CD4-positive, alpha-beta T cell treated with Interferon alpha-2 for 1 hour (primary cell): Measurements from ENCODE around the gene THEM5.
"Not testable (repeated sequence)": the region's sequence is repeated elsewhere in the genome, so short reads cannot be mapped to it uniquely, and the experiment has no call there.

Experiments used
- DNase-seq, 2 donors: peaks; one replicate each; pipeline ENCODE4 v3.0.0-alpha.2; 2020 to 2022

THEM5 gene

GRCh38 chr1:151867321-151867720 is 13.8 kb upstream of the THEM5 start:
- DNase-seq: no peak

GRCh38 chr1:151864411-151864810 is 10.9 kb upstream of the THEM5 start:
- no peak for DNase-seq

- DNase-seq: no peak
Observed at GRCh38 chr1:151862604-151863003, 9.1 kb upstream of the THEM5 start.

- no peak for DNase-seq
Observed at GRCh38 chr1:151860504-151861187, 7.1 kb upstream of the THEM5 start.

- DNase-seq: no peak
Observed at GRCh38 chr1:151859891-151860293, 6.4 kb upstream of the THEM5 start.

GRCh38 chr1:151858886-151859665 is 5.6 kb upstream of the THEM5 start:
- DNase-seq: no peak

GRCh38 chr1:151858030-151858746 is 4.7 kb upstream of the THEM5 start:
- no peak for DNase-seq

GRCh38 chr1:151855933-151856332 is 2.4 kb upstream of the THEM5 start:
- no peak for DNase-seq

GRCh38 chr1:151855516-151855915 is 2.0 kb upstream of the THEM5 start:
- not testable (repeated sequence) for DNase-seq

GRCh38 chr1:151854658-151855057 is 1.1 kb upstream of the THEM5 start:
- DNase-seq: no peak

GRCh38 chr1:151852733-151853132 is 779 bp downstream of the THEM5 start:
- no peak for DNase-seq

- DNase-seq: no peak
Observed at GRCh38 chr1:151851886-151852285, 1.6 kb downstream of the THEM5 start.

- no peak for DNase-seq
Observed at GRCh38 chr1:151849871-151850270, 3.6 kb downstream of the THEM5 start.

GRCh38 chr1:151849126-151849525 is 4.4 kb downstream of the THEM5 start:
- no peak for DNase-seq

GRCh38 chr1:151847867-151848596 is 5.5 kb downstream of the THEM5 start:
- DNase-seq: no peak

- no peak for DNase-seq
Observed at GRCh38 chr1:151846686-151847237, 6.8 kb downstream of the THEM5 start.

- no peak for DNase-seq
Observed at GRCh38 chr1:151846062-151846568, 7.4 kb downstream of the THEM5 start.

- no peak for DNase-seq
Observed at GRCh38 chr1:151843398-151843797, 10.1 kb downstream of the THEM5 start.

GRCh38 chr1:151841141-151841540 is 12.4 kb downstream of the THEM5 start:
- no peak for DNase-seq

- no peak for DNase-seq
Observed at GRCh38 chr1:151840421-151840820, 13.1 kb downstream of the THEM5 start.

GRCh38 chr1:151839457-151840403 is 13.8 kb downstream of the THEM5 start, which contains the start of gene C2CD4D:
C2CD4D (minus strand) TSS chr1:151839820; CDS start chr1:151838989, 831 bp downstream.
- DNase-seq: peak; percentile 66 to 84
